Stimulated activated CD8-positive, alpha-beta memory T cell treated with anti-CD3 and anti-CD28 coated beads, Interleukin-12 subunit alpha, Interleukin-12 subunit beta, amount 100 ng/mL, for 24 hours (primary cell): Measurements from ENCODE around the gene ZMIZ1.

Experiments used
- DNase-seq: peaks from one replicate; pipeline ENCODE4 v3.0.0-alpha.2; 2020; ENCODE audit errors: extremely low read depth

ZMIZ1 gene

GRCh38 chr10:79099898-79100448 lies 31.2 kb downstream of the ZMIZ1 start:
- no peak for DNase-seq

DNA sequence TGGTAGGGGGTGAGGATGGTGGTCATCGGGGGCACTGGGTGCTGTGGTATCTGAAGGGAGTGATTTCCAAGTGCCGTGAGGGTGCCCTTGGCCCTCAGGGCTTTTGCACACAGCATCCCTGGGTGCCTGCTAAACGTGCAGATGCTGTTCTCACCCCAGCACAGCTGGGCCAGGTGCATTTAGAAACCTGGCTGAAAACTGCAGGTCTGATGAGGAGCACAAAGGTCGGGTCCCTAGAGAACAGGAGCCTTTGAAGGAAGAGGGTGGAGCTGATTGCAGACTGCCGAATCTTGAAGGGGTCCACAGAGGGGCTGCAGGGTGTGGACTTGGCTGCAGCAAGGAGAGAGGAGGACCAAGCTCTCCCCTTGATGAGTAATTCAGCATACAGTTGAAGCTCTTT lies 32.0 kb downstream of the ZMIZ1 start:
- no peak for DNase-seq

- DNase-seq: no peak
Measured at GRCh38 chr10:79101560-79102497, 33.1 kb downstream of the ZMIZ1 start.

DNA sequence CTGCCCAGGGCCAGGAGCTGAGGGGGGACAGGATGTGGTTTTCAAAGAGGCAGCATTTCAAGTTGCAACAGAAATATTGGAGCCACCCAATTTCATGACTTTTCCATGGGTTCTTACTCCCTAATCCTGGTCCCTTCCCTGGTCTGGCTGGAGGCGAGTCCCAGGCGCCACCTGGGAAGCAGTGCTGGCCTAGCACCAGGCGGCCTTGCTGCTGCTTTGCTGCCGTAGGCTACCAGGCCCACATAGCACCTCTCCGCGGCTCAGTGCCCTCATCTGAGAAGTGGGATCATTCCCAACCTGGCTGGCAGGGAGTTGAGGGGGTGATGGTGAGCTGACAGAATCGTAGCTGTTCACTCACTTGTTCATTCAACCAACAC lies 33.7 kb downstream of the ZMIZ1 start:
- DNase-seq: no peak

DNA sequence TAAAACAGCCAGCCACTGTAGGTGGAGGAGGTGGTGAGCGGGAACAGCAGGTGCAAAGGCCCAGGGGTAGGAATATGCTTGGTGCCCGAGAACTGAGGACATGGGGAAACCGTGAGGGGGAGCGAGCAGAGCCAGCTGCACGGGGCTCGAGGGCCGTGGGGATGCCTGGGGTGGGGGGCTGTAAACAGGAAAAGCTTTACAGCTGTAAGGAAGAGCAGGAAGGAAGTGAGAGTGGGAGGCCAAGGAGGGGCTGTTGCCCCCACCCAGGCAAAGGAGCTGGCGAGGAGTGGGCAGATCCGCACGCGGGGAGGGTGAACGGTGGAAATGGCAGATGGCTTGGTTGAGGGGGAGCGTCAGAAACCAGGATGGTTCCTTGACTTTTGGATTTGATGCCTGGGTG lies 34.4 kb downstream of the ZMIZ1 start:
- no peak for DNase-seq

DNA sequence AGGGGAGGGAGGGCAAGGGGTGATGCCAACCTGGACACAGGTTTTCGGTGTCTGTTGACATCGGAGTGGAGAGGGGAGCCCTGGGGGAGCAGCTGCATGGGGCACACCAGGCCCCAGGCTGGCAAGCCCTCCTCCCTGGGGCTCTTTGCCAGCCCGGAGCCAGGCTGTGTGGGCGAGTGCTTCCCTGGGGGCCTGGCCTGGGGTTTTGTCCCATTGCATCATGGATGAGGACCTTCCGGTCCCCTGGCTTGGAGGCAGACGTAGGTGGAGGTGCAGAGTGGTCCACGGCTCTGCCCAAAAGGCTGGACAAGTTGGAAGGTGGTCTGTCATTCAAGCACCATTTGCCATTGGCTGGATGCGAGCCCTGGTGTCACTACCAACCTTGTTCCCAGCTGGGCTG lies 34.8 kb downstream of the ZMIZ1 start:
- DNase-seq: no peak

DNA sequence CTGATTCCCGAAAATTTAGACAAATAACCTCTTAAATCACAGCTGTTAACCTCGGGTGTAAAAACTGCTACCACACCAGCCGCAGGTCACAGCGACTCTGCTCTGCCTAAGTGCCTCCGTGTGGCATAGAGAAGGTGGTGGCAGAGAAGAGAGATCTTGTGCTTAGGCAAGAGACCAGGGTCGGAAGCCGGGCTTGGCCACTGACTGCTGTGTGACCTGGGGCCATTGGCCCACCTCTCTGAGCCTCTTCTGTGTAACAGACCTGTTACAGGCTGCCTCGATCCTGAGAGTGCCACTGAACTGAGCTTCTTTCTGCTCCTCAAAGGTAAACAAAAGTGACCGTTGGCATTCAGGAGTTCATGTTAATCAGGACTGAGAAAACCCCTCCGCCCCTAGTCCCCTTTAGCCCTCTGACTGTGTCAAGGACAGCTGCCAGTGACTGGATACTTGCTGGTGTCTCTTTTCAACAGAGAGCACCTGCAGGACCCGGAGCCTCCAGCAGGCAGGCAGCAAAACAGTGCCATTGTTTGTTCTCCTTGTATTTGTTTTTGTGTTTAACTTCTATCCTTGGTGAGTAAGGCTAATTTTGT lies 36.5 kb downstream of the ZMIZ1 start:
- no peak for DNase-seq

DNA sequence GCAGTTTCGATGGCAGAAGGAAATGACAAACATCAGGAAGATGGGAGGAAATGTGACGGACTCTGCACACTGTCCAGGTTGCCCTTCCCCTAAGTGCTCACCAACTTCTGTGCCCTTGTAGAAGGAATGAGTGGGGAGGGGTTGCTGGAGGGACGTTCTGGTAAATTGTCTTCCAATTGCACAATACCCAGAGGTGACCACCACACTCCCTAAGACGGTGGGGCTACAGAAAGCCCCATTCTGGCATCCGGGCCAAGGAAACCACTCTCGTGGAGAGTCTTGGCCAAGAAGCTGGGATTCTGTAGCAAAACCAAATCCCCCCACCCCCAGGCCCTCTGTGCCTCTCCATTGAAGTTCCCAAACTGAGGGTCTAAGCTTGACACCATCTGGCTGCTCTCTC lies 37.1 kb downstream of the ZMIZ1 start:
- DNase-seq: no peak

- DNase-seq: no peak
Measured at GRCh38 chr10:79106256-79107050, 37.7 kb downstream of the ZMIZ1 start.

- DNase-seq: no peak
Measured at GRCh38 chr10:79107736-79108264, 39.0 kb downstream of the ZMIZ1 start.

DNA sequence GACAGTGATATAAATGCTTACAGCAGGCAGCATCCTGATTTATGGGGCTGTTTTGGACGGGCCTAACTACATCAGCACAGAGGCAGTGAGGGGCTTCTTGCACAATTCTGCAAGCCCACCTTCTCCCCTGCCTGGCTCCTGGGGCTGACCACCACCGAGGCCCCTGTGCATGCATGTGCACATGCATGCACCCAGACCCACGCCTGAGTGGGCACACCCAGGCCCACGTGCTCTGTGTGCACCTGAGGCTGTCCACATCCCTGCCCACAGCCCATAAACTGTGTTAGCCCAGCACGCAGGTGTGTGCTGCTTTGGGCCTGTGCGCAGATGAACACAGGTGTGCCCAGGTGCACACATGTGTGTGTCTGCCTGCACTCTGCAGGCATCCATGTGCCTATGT lies 40.0 kb downstream of the ZMIZ1 start:
- no peak for DNase-seq

GRCh38 chr10:79111427-79111826 lies 42.7 kb downstream of the ZMIZ1 start:
- no peak for DNase-seq

DNA sequence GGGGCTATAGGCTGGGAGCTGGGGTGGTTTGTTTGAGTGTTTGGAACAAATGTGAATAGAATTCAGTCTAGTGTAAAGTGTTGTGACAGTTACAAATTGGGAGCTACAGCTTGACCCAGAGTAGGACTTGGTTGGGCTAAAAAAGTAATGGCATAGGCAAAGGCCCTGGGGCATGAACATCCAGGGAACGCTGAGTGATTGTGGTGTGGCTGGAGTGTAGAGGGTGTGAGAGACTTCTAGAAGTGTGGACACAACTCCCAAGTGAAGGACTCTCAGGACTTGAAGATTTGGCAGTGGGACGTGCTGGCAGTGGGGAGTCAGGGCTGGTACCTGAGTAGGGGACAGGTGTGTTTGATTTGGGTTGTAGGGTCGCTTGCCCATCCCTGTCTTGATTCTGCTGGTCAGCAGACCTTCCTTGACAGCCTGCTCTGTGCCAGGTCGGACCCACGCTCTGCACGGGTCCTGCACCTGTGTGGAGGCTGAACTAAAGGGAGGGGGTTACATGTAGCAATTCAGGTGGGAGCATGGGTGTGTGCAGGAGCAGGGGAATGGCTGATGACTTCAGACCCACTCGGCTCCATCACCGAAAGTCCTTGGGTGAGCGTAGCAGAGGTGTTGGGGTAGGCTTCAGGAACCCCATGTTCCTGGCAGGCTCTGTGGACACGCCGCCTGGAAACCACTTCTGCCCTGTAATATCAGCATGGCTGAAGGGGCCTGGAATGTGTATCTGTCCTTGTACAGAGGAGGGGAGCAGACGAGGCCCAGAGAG lies 43.3 kb downstream of the ZMIZ1 start:
- no peak for DNase-seq

DNA sequence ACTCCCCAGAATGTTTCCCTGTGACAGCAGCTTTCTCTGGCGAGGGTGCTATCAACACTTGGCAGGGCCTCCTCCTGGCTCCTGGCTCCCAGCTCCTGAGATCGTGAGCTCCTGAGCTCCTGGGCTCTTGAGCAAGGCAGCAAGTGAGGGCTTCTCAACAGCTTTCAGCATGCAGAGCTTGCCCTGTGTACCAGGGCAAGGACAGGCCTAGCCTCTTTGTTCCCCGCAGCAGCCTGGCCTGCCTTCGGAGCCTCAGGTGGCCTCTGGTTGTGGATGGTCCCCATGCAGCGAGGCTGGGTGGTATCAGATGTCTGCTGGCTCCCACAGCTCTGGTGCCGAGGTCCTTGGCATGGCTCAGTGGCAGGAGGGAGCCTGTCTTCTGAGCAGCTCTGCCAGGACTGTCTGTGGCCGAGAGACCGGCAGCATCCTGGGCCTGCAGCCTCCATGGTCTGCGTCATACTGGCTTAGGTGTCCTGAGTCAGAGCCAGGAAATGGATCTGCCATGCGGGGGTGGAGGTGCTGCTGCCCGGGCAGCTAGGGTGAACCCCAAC lies 44.2 kb downstream of the ZMIZ1 start:
- DNase-seq: no peak

DNA sequence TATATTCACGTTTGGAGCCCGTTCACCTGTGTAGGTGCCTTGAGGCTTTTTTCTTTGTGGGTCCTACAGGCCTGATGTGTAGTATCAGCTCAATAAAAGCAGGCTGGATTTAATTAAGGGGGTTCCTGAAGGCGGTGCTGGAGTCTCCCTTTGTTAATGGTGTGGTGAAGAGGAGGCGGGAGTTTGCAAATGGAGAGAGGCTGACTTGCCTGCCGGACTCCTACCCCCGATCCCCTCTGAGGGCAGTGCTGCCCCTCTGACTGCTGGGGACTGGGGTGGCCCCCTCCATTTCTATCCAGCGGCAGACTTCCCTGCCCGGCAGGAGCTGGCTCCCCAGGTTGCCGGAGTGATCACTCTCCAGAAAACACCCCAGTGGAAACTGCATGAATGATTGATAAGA lies 45.1 kb downstream of the ZMIZ1 start:
- no peak for DNase-seq

DNA sequence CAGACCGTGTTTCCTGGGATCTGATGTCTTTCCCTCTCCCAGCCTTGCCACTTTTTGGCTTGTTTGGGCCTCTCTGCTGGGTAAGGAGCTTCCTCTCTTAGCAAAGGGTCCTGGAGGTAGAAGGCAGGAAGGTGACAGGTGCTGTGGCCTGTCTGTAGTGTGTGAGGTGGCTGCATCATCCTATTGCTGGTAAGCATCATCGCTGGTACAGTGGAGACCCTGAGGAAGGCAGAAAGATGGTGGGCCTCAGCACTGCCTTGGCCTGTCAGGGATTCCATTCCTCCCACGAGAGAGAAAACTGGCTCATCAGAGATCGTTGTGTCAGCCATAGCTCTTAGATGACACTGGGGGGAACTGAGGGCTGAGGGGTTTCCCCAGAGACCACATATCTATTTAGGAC lies 46.5 kb downstream of the ZMIZ1 start:
- no peak for DNase-seq

DNA sequence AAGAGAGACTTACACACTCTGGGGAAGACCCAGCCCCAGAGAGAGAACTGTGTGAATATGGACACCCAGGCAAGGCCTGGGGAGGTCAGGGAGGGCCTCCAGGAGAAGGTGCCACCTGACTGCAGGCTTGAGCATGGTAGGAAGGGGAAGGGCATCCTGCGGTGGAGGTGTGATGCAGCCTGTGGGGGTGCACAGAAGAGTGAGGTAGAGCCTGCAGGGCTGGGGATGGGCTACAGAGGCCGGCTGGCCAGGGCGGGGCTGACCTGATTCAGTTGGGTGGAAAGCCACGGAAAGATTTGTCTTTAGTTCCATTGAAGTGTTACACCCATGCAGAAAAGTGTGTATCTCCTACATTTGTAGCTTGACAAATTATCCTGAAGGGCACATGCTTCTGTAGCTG lies 47.6 kb downstream of the ZMIZ1 start:
- no peak for DNase-seq

DNA sequence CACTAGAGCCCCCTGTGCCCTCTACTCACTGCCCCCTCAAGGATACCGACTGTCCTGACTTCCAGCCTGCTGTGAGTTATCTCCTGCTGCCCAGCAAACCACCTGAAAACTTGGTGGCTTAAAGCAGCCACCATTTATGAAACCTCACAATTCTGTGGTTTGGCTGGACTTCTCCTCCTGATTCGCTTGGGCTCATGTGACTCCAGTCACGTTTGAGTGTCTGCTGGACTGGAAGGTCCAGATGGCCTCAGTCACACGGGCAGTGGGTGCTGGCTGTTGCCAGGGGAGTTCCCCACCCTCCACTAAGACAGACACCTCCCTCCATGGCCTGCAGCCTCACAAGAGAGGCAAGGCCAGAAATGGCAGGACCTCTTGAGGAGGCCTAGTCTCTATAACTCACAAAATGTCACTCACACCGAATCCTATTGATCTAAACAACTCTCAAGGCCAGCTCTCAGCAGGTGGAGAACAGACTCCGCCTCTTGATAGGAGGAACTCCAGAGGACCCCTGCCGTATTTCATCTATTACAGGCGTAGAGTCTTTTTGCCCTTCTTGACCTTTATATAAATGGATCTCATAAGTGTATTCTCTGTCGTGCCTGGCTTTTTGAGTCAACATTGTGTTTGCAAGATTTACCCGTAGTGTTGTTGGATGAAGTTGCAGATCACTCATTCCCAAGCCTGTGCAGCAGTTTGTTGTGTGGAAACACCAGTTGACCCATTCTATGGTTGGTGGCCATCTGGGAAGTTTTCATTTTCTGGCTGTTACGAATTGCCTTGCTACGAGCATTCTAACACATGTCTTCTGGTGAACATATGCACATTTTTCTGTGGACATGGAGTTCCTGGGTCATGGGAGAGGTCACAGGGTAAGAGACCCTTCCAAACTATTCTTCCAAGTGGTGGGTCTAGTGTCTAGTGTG lies 48.3 kb downstream of the ZMIZ1 start:
- no peak for DNase-seq

- no peak for DNase-seq
Measured at GRCh38 chr10:79118286-79119202, 49.8 kb downstream of the ZMIZ1 start.
